Stimulated activated CD8-positive, alpha-beta memory T cell treated with anti-CD3 and anti-CD28 coated beads, Interleukin-2, amount 100 ng/mL, for 48 hours (primary cell): ENCODE data around the gene SLC12A7.
"Not testable (repeated sequence)": the region's sequence is repeated elsewhere in the genome, so short reads cannot be mapped to it uniquely, and the experiment has no call there.

Experiments
- DNase-seq, 2 donors: peaks; one replicate each; pipeline ENCODE4 v3.0.0-alpha.2; 2020; ENCODE audit warnings: low read depth in 2 of 2

SLC12A7 gene

GRCh38 chr5:1035421-1036405 is 76.2 kb downstream of the SLC12A7 start:
- no peak for DNase-seq

GRCh38 chr5:1034986-1035385 is 76.9 kb downstream of the SLC12A7 start:
- DNase-seq, result no peak

- no peak for DNase-seq
These were observed 77.4 kb downstream of the SLC12A7 start for GRCh38 chr5:1034421-1034905.

GRCh38 chr5:1033606-1034420 is 78.0 kb downstream of the SLC12A7 start:
- no peak for DNase-seq

GRCh38 chr5:1033178-1033577 is 78.7 kb downstream of the SLC12A7 start:
- DNase-seq, result no peak

- DNase-seq, result no peak
These were observed 79.3 kb downstream of the SLC12A7 start for GRCh38 chr5:1032551-1033027.

GRCh38 chr5:1032011-1032410 is 79.9 kb downstream of the SLC12A7 start:
- DNase-seq, result no peak

GRCh38 chr5:1031306-1031959 is 80.4 kb downstream of the SLC12A7 start:
- DNase-seq, result no peak

GRCh38 chr5:1030801-1031271 is 81.0 kb downstream of the SLC12A7 start:
- no peak for DNase-seq

- no peak for DNase-seq
These were observed 81.8 kb downstream of the SLC12A7 start for GRCh38 chr5:1029945-1030625.

- DNase-seq, result no peak
These were observed 82.5 kb downstream of the SLC12A7 start for GRCh38 chr5:1029282-1029944.

GRCh38 chr5:1028481-1029281 is 83.2 kb downstream of the SLC12A7 start:
- no peak for DNase-seq

GRCh38 chr5:1027631-1028441 is 84.0 kb downstream of the SLC12A7 start:
- no peak for DNase-seq

- DNase-seq, result no peak
These were observed 84.9 kb downstream of the SLC12A7 start for GRCh38 chr5:1026700-1027621.

- DNase-seq, result not testable (repeated sequence)
These were observed 89.9 kb downstream of the SLC12A7 start for GRCh38 chr5:1021969-1022336.

GRCh38 chr5:1021136-1021968 is 90.5 kb downstream of the SLC12A7 start:
- no peak for DNase-seq

GRCh38 chr5:1020452-1020961 is 91.4 kb downstream of the SLC12A7 start:
- no peak for DNase-seq
